Breast epithelium (tissue), 3 donors: ENCODE measurements around the gene MYO1G.

Experiments used
- CTCF ChIP-seq, 3 donors: fragments of 450-650 bp; IDR thresholded peaks; one replicate each; pipeline ENCODE4 v1.5.1; 2016 to 2017; ENCODE audit warnings: antibody characterized with exemption in 3 of 3, mild to moderate bottlenecking in 3 of 3, moderate library complexity in 3 of 3
- POLR2A ChIP-seq: fragments of 450-650 bp; IDR thresholded peaks from one replicate; pipeline ENCODE4 v1.6.1; 2016; ENCODE audit warnings: antibody characterized with exemption, mild to moderate bottlenecking, moderate library complexity

DNA sequence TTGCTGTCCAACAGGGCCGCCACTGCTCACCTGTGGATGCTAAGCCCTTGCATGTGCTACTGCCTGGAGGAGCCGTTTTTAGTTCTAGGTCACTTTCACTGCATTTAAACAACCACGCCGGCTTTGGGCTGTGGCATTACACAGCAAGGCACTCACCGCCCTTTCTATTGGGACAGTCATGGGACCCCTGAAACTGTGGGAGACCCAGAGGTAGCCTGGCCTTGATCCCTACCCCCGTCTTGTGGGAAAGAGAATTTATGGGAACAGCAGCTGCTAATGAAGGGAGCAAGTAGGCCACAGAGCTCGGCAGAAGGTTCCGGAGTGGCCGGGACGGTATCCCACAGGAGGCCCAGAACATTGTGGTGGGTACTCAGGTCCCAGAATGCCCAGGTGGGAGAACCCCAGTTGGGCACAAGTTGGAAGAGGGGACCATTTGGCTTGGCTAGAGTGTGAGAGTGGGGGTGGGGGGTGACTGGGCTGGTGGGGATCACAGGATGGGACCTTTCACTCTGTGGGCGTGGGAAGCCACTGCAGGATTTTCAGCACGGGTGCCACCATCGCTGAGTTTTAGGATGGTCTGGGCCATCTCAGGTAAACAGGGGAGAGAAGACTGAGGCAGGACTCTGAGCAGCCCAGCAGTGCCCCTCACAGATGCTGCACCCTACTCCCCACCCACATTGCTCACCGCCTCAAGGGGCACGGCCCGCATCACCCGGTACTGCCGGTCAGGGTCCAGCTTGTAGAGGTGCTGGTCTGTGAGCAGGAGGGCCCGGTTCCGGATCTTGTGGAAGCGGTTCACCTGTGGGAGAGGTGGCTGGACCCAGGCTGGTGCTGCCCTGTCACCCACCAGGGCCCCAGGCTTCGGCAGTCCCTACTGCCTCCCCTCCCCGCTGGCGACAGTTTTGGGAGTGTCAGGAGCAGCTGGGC lies 15.2 kb downstream of the MYO1G start:
- TF ChIP-seq CTCF (IDR thresholded peaks at IDR 0.05) (no peak), POLR2A (no peak)
